ENCODE measurements around the gene STAG2.

Gene STAG2

DNA sequence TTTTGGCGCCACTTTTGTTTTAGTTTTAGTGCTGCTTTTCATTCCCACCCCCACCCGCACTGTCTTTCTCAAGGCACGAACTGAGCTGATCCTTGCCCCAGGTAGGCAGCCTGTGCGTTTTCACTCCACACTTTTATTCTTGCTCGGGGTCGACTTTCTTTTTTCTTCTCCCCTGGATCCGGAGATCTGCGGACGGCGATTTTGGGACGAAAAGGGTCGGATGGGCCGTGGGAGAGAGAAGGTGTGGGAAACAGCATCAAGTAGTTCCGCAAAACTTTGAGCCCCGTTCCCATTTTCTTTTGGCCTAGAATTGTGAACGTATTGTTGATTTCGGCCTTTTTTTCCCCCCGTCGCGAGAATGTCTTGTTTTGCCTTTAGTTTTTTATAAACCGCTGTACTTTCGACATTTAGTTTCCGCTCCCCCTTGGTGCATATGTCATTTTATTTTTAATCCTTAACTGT is 531 bp downstream of the STAG2 start (continued):
- TF ChIP-seq ZNF394 (tag by site-specific recombination; IDR thresholded peaks at IDR 0.05; ENCODE audit: borderline replicate concordance) (0 out of 2 replicates have a peak, but pooled peaks have one; percentile 8), ZNF433 (tag by site-specific recombination; IDR thresholded peaks at IDR 0.05; ENCODE audit: low read depth) (no peak), KLF16 (tag by site-specific recombination; IDR thresholded peaks at IDR 0.05) (peak; percentile 23; the same call in 1 of the 2 replicates), MEIS1 (CRISPR knock-in tag; IDR thresholded peaks at IDR 0.05; ENCODE audit: borderline replicate concordance) (no peak), ZBTB20 (tag by site-specific recombination; IDR thresholded peaks at IDR 0.05) (peak; percentile 24; the same call in 1 of the 2 replicates), ZNF114 (tag by site-specific recombination; IDR thresholded peaks at IDR 0.05) (no peak), IKZF3 (tag by site-specific recombination; IDR thresholded peaks at IDR 0.05) (peak; percentile 18; the same call in 1 of the 2 replicates), ZNF391 (tag by site-specific recombination; IDR thresholded peaks at IDR 0.05; ENCODE audit: borderline replicate concordance, low read depth) (no peak), ZNF529 (tag by site-specific recombination; IDR thresholded peaks at IDR 0.05; ENCODE audit: insufficient replicate concordance) (no peak), ZNF560 (tag by site-specific recombination; IDR thresholded peaks at IDR 0.05; ENCODE audit: borderline replicate concordance) (no peak), ZBTB17 (tag by site-specific recombination; IDR thresholded peaks at IDR 0.05) (peak; percentile 41; the same call in 1 of the 2 replicates), ZNF311 (tag by site-specific recombination; IDR thresholded peaks at IDR 0.05; ENCODE audit: borderline replicate concordance) (no peak), BCL11B (tag by site-specific recombination; IDR thresholded peaks at IDR 0.05; ENCODE audit: low read depth) (0 out of 2 replicates have a peak, but pooled peaks have one; percentile 41), ZNF549 (tag by site-specific recombination; IDR thresholded peaks at IDR 0.05) (no peak), ZNF366 (tag by site-specific recombination; conservative IDR thresholded peaks at IDR 0.05) (peak; percentile 39), ZNF785 (tag by site-specific recombination; IDR thresholded peaks at IDR 0.05) (no peak), GLIS1 (tag by site-specific recombination; IDR thresholded peaks at IDR 0.05) (peak; percentile 20; the same call in 1 of the 2 replicates)
- TF ChIP-seq, protein P1, sequence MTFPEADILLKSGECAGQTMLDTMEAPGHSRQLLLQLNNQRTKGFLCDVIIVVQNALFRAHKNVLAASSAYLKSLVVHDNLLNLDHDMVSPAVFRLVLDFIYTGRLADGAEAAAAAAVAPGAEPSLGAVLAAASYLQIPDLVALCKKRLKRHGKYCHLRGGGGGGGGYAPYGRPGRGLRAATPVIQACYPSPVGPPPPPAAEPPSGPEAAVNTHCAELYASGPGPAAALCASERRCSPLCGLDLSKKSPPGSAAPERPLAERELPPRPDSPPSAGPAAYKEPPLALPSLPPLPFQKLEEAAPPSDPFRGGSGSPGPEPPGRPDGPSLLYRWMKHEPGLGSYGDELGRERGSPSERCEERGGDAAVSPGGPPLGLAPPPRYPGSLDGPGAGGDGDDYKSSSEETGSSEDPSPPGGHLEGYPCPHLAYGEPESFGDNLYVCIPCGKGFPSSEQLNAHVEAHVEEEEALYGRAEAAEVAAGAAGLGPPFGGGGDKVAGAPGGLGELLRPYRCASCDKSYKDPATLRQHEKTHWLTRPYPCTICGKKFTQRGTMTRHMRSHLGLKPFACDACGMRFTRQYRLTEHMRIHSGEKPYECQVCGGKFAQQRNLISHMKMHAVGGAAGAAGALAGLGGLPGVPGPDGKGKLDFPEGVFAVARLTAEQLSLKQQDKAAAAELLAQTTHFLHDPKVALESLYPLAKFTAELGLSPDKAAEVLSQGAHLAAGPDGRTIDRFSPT (tag by site-specific recombination; IDR thresholded peaks at IDR 0.05), result no peak; the same call in 1 of the 2 replicates
- TF ChIP-seq, protein P2, sequence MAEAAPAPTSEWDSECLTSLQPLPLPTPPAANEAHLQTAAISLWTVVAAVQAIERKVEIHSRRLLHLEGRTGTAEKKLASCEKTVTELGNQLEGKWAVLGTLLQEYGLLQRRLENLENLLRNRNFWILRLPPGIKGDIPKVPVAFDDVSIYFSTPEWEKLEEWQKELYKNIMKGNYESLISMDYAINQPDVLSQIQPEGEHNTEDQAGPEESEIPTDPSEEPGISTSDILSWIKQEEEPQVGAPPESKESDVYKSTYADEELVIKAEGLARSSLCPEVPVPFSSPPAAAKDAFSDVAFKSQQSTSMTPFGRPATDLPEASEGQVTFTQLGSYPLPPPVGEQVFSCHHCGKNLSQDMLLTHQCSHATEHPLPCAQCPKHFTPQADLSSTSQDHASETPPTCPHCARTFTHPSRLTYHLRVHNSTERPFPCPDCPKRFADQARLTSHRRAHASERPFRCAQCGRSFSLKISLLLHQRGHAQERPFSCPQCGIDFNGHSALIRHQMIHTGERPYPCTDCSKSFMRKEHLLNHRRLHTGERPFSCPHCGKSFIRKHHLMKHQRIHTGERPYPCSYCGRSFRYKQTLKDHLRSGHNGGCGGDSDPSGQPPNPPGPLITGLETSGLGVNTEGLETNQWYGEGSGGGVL (tag by site-specific recombination; IDR thresholded peaks at IDR 0.05), result peak; percentile 65; the same call in 1 of the 2 replicates
- TF ChIP-seq, protein P3, sequence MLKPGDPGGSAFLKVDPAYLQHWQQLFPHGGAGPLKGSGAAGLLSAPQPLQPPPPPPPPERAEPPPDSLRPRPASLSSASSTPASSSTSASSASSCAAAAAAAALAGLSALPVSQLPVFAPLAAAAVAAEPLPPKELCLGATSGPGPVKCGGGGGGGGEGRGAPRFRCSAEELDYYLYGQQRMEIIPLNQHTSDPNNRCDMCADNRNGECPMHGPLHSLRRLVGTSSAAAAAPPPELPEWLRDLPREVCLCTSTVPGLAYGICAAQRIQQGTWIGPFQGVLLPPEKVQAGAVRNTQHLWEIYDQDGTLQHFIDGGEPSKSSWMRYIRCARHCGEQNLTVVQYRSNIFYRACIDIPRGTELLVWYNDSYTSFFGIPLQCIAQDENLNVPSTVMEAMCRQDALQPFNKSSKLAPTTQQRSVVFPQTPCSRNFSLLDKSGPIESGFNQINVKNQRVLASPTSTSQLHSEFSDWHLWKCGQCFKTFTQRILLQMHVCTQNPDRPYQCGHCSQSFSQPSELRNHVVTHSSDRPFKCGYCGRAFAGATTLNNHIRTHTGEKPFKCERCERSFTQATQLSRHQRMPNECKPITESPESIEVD (tag by site-specific recombination; IDR thresholded peaks at IDR 0.05), result peak; percentile 5; the same call in 1 of the 2 replicates
- TF ChIP-seq, protein P4, sequence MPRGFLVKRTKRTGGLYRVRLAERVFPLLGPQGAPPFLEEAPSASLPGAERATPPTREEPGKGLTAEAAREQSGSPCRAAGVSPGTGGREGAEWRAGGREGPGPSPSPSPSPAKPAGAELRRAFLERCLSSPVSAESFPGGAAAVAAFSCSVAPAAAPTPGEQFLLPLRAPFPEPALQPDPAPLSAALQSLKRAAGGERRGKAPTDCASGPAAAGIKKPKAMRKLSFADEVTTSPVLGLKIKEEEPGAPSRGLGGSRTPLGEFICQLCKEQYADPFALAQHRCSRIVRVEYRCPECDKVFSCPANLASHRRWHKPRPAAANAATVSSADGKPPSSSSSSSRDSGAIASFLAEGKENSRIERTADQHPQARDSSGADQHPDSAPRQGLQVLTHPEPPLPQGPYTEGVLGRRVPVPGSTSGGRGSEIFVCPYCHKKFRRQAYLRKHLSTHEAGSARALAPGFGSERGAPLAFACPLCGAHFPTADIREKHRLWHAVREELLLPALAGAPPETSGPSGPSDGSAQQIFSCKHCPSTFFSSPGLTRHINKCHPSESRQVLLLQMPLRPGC (tag by site-specific recombination; IDR thresholded peaks at IDR 0.05), result 0 out of 2 replicates have a peak, but pooled peaks have one; percentile 31
- TF ChIP-seq, protein P5, sequence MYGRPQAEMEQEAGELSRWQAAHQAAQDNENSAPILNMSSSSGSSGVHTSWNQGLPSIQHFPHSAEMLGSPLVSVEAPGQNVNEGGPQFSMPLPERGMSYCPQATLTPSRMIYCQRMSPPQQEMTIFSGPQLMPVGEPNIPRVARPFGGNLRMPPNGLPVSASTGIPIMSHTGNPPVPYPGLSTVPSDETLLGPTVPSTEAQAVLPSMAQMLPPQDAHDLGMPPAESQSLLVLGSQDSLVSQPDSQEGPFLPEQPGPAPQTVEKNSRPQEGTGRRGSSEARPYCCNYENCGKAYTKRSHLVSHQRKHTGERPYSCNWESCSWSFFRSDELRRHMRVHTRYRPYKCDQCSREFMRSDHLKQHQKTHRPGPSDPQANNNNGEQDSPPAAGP (tag by site-specific recombination; IDR thresholded peaks at IDR 0.05), result 0 out of 2 replicates have a peak, but pooled peaks have one; percentile 9
- TF ChIP-seq, protein P6, sequence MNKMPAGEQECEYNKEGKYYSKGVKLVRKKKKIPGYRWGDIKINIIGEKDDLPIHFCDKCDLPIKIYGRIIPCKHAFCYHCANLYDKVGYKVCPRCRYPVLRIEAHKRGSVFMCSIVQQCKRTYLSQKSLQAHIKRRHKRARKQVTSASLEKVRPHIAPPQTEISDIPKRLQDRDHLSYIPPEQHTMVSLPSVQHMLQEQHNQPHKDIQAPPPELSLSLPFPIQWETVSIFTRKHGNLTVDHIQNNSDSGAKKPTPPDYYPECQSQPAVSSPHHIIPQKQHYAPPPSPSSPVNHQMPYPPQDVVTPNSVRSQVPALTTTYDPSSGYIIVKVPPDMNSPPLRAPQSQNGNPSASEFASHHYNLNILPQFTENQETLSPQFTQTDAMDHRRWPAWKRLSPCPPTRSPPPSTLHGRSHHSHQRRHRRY (tag by site-specific recombination; IDR thresholded peaks at IDR 0.05), result no peak

Data from HEK293 (cell line).